Measurements from ENCODE around the gene TUBGCP3. TPM values are rescaled to one million over a fixed set of nuclear protein-coding genes. Genes with fewer than 3 reads are reported as not detected.

Gene TUBGCP3
- total RNA-seq, 1 experiment from 2014 or later = 47.4 TPM

- DNase-seq = no peak
- intact Hi-C loops (cut with micrococcal nuclease; ENCODE audit: unreplicated experiment) = no loop called here
Observed at GRCh38 chr13:112441226-112441625, 146.7 kb downstream of the TUBGCP3 start.

GRCh38 chr13:112438515-112438914, 149.4 kb downstream of the TUBGCP3 start:
- TF ChIP-seq CTCF (conservative IDR thresholded peaks at IDR 0.05) (no peak), EZH2 (IDR thresholded peaks at IDR 0.05; ENCODE audit: low read depth) (no peak)
- H3K4me2 ChIP-seq = no peak overlapping the region
- intact Hi-C loops (cut with micrococcal nuclease; ENCODE audit: unreplicated experiment) = no loop called here
- no peaks in the 10 kb centered on the region for H4K20me1 ChIP-seq (ENCODE audit: insufficient read depth)
- peaks cover 86% of the 10 kb centered on the region for H3K27me3 ChIP-seq (ENCODE audit: insufficient read depth, low read depth)
- DNase-seq = no peak
- H3F3A ChIP-seq (ENCODE audit: insufficient read depth, low read depth) = no peaks in the 10 kb centered on the region
- H3K79me2 ChIP-seq (ENCODE audit: low read depth) = no peaks in the 10 kb centered on the region
- no TSS peak for BruUV-seq (replicated peaks)
- H3K9me3 ChIP-seq (ENCODE audit: insufficient read depth, low read depth) = peaks cover 6% of the 10 kb centered on the region; the same call in 1 of the 2 replicates
- H3K4me1 ChIP-seq (replicated peaks; ENCODE audit: insufficient read depth) = no peaks in the 10 kb centered on the region
- no peaks in the 10 kb centered on the region for H3K36me3 ChIP-seq (ENCODE audit: low read depth)
- H3K4me3 ChIP-seq = no peak overlapping the region
- no peaks in the 10 kb centered on the region for H3K9me2 ChIP-seq (ENCODE audit: insufficient read depth)
- ChIA-PET CTCF (no interaction called here), POLR2A (ENCODE audit: unreplicated experiment) (no interaction called here)
- no peak overlapping the region for H3K27ac ChIP-seq
- no peak overlapping the region for H2AFZ ChIP-seq

More at GRCh38 chr13:112441226-112441625, 146.7 kb downstream of the TUBGCP3 start:
- no peak overlapping the region for H3K4me3 ChIP-seq
- H3K9me3 ChIP-seq (ENCODE audit: insufficient read depth, low read depth) = peaks cover 6% of the 10 kb centered on the region; the same call in 1 of the 2 replicates
- H3K36me3 ChIP-seq (ENCODE audit: low read depth) = no peaks in the 10 kb centered on the region
- no peak overlapping the region for H3K27ac ChIP-seq
- no peak overlapping the region for H3K4me2 ChIP-seq
- no peaks in the 10 kb centered on the region for H4K20me1 ChIP-seq (ENCODE audit: insufficient read depth)
- H3F3A ChIP-seq (ENCODE audit: insufficient read depth, low read depth) = no peaks in the 10 kb centered on the region
- no TSS peak for BruUV-seq (replicated peaks)
- H3K79me2 ChIP-seq (ENCODE audit: low read depth) = no peaks in the 10 kb centered on the region
- H3K27me3 ChIP-seq (ENCODE audit: insufficient read depth, low read depth) = peaks cover 82% of the 10 kb centered on the region
- H3K4me1 ChIP-seq (replicated peaks; ENCODE audit: insufficient read depth) = no peaks in the 10 kb centered on the region
- CTCF ChIA-PET = interaction anchor here (0.6 kb wide), 1 partner anchor 967 kb away, joined by 3 read pairs; no protein-coding TSS in a partner anchor
- H3K9me2 ChIP-seq (ENCODE audit: insufficient read depth) = no peaks in the 10 kb centered on the region
- POLR2A ChIA-PET (ENCODE audit: unreplicated experiment) = no interaction called here
- no peak overlapping the region for H2AFZ ChIP-seq
- TF ChIP-seq EZH2 (IDR thresholded peaks at IDR 0.05; ENCODE audit: low read depth) (no peak), CTCF (conservative IDR thresholded peaks at IDR 0.05) (no peak)

GRCh38 chr13:112438094-112438493, 149.9 kb downstream of the TUBGCP3 start:
- POLR2A ChIA-PET (ENCODE audit: unreplicated experiment) = no interaction called here
- CTCF ChIA-PET = no interaction called here

More at GRCh38 chr13:112438094-112438493, 149.9 kb downstream of the TUBGCP3 start:
- BruUV-seq (replicated peaks) = no TSS peak
- peaks cover 84% of the 10 kb centered on the region for H3K27me3 ChIP-seq (ENCODE audit: insufficient read depth, low read depth)
- H3K4me2 ChIP-seq = no peak overlapping the region
- no peaks in the 10 kb centered on the region for H3F3A ChIP-seq (ENCODE audit: insufficient read depth, low read depth)
- H3K4me3 ChIP-seq = no peak overlapping the region
- DNase-seq = no peak
- H3K4me1 ChIP-seq (replicated peaks; ENCODE audit: insufficient read depth) = no peaks in the 10 kb centered on the region
- no peaks in the 10 kb centered on the region for H3K9me2 ChIP-seq (ENCODE audit: insufficient read depth)
- intact Hi-C loops (cut with micrococcal nuclease; ENCODE audit: unreplicated experiment) = no loop called here
- H3K9me3 ChIP-seq (ENCODE audit: insufficient read depth, low read depth) = peaks cover 6% of the 10 kb centered on the region; the same call in 1 of the 2 replicates
- TF ChIP-seq EZH2 (IDR thresholded peaks at IDR 0.05; ENCODE audit: low read depth) (no peak), CTCF (conservative IDR thresholded peaks at IDR 0.05) (no peak)
- H3K79me2 ChIP-seq (ENCODE audit: low read depth) = no peaks in the 10 kb centered on the region
- H4K20me1 ChIP-seq (ENCODE audit: insufficient read depth) = no peaks in the 10 kb centered on the region
- H2AFZ ChIP-seq = no peak overlapping the region
- H3K27ac ChIP-seq = no peak overlapping the region
- no peaks in the 10 kb centered on the region for H3K36me3 ChIP-seq (ENCODE audit: low read depth)

Data from PC-9 (cell line).